B cell (primary cell): ENCODE data around the gene TFEB. TPM values are rescaled to one million over a fixed set of nuclear protein-coding genes. Genes with fewer than 3 reads are reported as not detected.

Experiments used
- ATAC-seq: fragments of 200-7000 bp; cut with Tn5 transposase; one replicate; pipeline ENCODE4 v1.10.0; 2021; ENCODE audit warnings: low read depth, mild to moderate bottlenecking, moderate number of reproducible peaks, moderate library complexity
- CTCF ChIA-PET: fragments of 350-600 bp; sonication (Branson Sonifier 250); formaldehyde crosslinking; loops from one replicate; lab custom pipeline; 2021; ENCODE audit warnings: antibody characterized with exemption, inconsistent platforms; lab: Charles Lee
- POLR2A ChIA-PET: fragments of 350-600 bp; sonication (Branson Sonifier 250); formaldehyde crosslinking; loops from one replicate; lab custom pipeline; 2021; ENCODE audit warnings: antibody characterized with exemption; lab: Charles Lee
- DNase-seq: peaks from one replicate; pipeline ENCODE4 v3.0.0; 2013
- H2AFZ ChIP-seq: 2 replicates; pipeline ENCODE4 v1.6.1; 2012; ENCODE audit warnings: mild to moderate bottlenecking, low read depth, low read length; ENCODE audit not compliant: insufficient read depth, poor library complexity, severe bottlenecking
- H3K27ac ChIP-seq, 2 donors: 1 replicate in 1 of 2; 2 replicates in 1 of 2; pipeline ENCODE4 v1.5.1; 2012 to 2013; ENCODE audit warnings: low read length in 2 of 2, mild to moderate bottlenecking in 2 of 2, moderate library complexity in 1 of 2
- H3K27me3 ChIP-seq, 4 experiments: fragments of 200-600 bp in 1 of 4; sonication (generic) in 1 of 4; replicated peaks in 1 of 4; 1 replicate in 2 of 4; 2 replicates in 2 of 4; pipeline versions ENCODE4 v1.6.1 to v1.7.0; 2013 to 2016; ENCODE audit warnings: low read length in 3 of 4, mild to moderate bottlenecking in 2 of 4, mixed read lengths in 1 of 4, moderate library complexity in 1 of 4; ENCODE audit not compliant: insufficient read depth in 4 of 4, control insufficient read depth in 3 of 4; ENCODE audit errors: control extremely low read depth in 1 of 4
- H3K36me3 ChIP-seq, 2 experiments: replicated peaks in 1 of 2; 1 replicate in 1 of 2; 2 replicates in 1 of 2; pipeline versions ENCODE4 v1.6.1 to v1.7.1; 2013; ENCODE audit warnings: low read length in 1 of 2; ENCODE audit not compliant: insufficient read depth in 2 of 2, control insufficient read depth in 1 of 2; ENCODE audit errors: control extremely low read depth in 1 of 2, extremely low read depth in 1 of 2
- H3K4me1 ChIP-seq, 2 donors: fragments of 200-600 bp in 1 of 2; sonication (generic) in 1 of 2; 1 replicate in 1 of 2; 2 replicates in 1 of 2; pipeline versions ENCODE4 v1.5.1 to v1.6.1; 2013 to 2017; ENCODE audit warnings: low read length in 2 of 2; ENCODE audit not compliant: control insufficient read depth in 2 of 2, insufficient read depth in 2 of 2
- H3K4me2 ChIP-seq: replicated peaks from 2 replicates; pipeline ENCODE3; 2012; ENCODE audit warnings: mild to moderate bottlenecking, low read depth, low read length; ENCODE audit not compliant: poor library complexity, severe bottlenecking
- H3K4me3 ChIP-seq, 5 experiments: fragments of 200-600 bp in 1 of 5; sonication (generic) in 1 of 5; 1 replicate in 3 of 5; 2 replicates in 2 of 5; pipeline versions ENCODE4 v1.5.1 to v1.7.0; 2011 to 2016; ENCODE audit warnings: low read length in 4 of 5, mild to moderate bottlenecking in 4 of 5, low read depth in 2 of 5, control low read depth in 1 of 5, moderate library complexity in 1 of 5; ENCODE audit not compliant: insufficient read depth in 1 of 5; ENCODE audit errors: control extremely low read depth in 1 of 5, extremely low read depth in 1 of 5
- H3K79me2 ChIP-seq: fragments of 200-600 bp; sonication (generic); one replicate; pipeline ENCODE4 v1.6.0; 2016; ENCODE audit warnings: low read length; ENCODE audit not compliant: control insufficient read depth, insufficient read depth
- H3K9ac ChIP-seq: fragments of 200-600 bp; sonication (generic); 2 replicates; pipeline ENCODE4 v1.6.1; 2017; ENCODE audit warnings: mild to moderate bottlenecking, low read length, moderate library complexity
- H3K9me3 ChIP-seq, 3 donors: one replicate each; pipeline versions ENCODE4 v1.6.1 to v1.7.1; 2013; ENCODE audit warnings: low read length in 2 of 3; ENCODE audit not compliant: control insufficient read depth in 2 of 3, insufficient read depth in 1 of 3; ENCODE audit errors: control extremely low read depth in 1 of 3
- H4K20me1 ChIP-seq: 2 replicates; pipeline ENCODE4 v1.6.0; 2012; ENCODE audit warnings: mild to moderate bottlenecking, low read length; ENCODE audit not compliant: insufficient read depth, control insufficient read depth, poor library complexity, severe bottlenecking
- H3K27ac Mint-ChIP-seq: one replicate; pipeline ENCODE4 v1.8.0; 2021; ENCODE audit warnings: mixed read lengths
- H3K27me3 Mint-ChIP-seq: one replicate; pipeline ENCODE4 v1.8.0; 2021; ENCODE audit warnings: mixed read lengths
- H3K4me1 Mint-ChIP-seq: one replicate; pipeline ENCODE4 v1.8.0; 2021; ENCODE audit warnings: mixed read lengths
- H3K4me3 Mint-ChIP-seq: one replicate; pipeline ENCODE4 v1.8.0; 2021; ENCODE audit warnings: mixed read lengths
- H3K9me3 Mint-ChIP-seq: one replicate; pipeline ENCODE4 v1.8.0; 2022; ENCODE audit warnings: mixed read lengths; ENCODE audit not compliant: insufficient read depth
- CTCF ChIP-seq: fragments of 200-600 bp; IDR thresholded peaks from one replicate; pipeline ENCODE4 v1.8.0; 2022; ENCODE audit warnings: antibody characterized with exemption, mild to moderate bottlenecking
- EZH2 ChIP-seq: IDR thresholded peaks from 2 replicates; pipeline ENCODE4 v1.6.1; 2012; ENCODE audit warnings: borderline replicate concordance, low read depth, mild to moderate bottlenecking, moderate library complexity, low read length; ENCODE audit not compliant: insufficient read depth, poor library complexity, severe bottlenecking
- WGBS: methylation state at CpG from one replicate; pipeline ENCODE4 v1.1.5; 2013; ENCODE audit warnings: missing lambda C conversion rate; ENCODE audit not compliant: insufficient coverage; 5-methylcytosine and 5-hydroxymethylcytosine counted together
- intact Hi-C: fragments of 100-400 bp; cut with micrococcal nuclease; formaldehyde crosslinking; loops from one replicate; pipeline ENCODE4 v1.10.0; 2022
- polyA plus RNA-seq: library from polyadenylated mRNA; depleted of rRNA; stranded (reverse); fragments of >200 nt; gene quantifications from 2 replicates; pipeline ENCODE4 v1.2.3, GENCODE V29; 2012
- total RNA-seq, 2 donors: library from RNA; stranded (reverse); fragments of 120-200 nt in 1 of 2; gene quantifications; 1 replicate in 1 of 2; 2 replicates in 1 of 2; pipeline versions ENCODE4 v1.2.3 to v1.2.4, GENCODE V29; 2013 to 2022

The TFEB gene
- total and polyA plus RNA-seq, 2 donors (not counting 1 experiment from before 2014, with no cell fraction given): 113 to 148 TPM

- H3K27me3 Mint-ChIP-seq: peaks cover 27% of the 10 kb centered on the region
- no peaks in the 10 kb centered on the region for H3K9me3 Mint-ChIP-seq
- Histone ChIP-seq H3K36me3 (no peaks in the 10 kb centered on the region), H3K79me2 (no peaks in the 10 kb centered on the region), H4K20me1 (no peaks in the 10 kb centered on the region), H3K27ac (no peak overlapping the region), H3K4me2 (no peak overlapping the region), H3K9me3 (no peaks in the 10 kb centered on the region), H3K27me3 (peaks cover 0 to 12% (median 0%) of the 10 kb centered on the region in 4 experiments), H3K4me1 (no peaks in the 10 kb centered on the region), H3K4me3 (no peak overlapping the region), H3K9ac (no peak overlapping the region), H2AFZ (no peak overlapping the region)
- TF ChIP-seq CTCF (no peak), EZH2 (no peak)
- ChIA-PET POLR2A (no interaction called here), CTCF (no interaction called here)
- peaks cover 3% of the 10 kb centered on the region for H3K4me1 Mint-ChIP-seq
- no peak overlapping the region for H3K4me3 Mint-ChIP-seq
- DNase-seq: no peak
- H3K27ac Mint-ChIP-seq: no peak overlapping the region
- no peak for ATAC-seq
- intact Hi-C loops: no loop called here
- WGBS: 93% methylated on average over 1 of the region's 5 CpGs
Observed at GRCh38 chr6:41664271-41664670, 71.1 kb downstream of the TFEB start.

- DNase-seq: no peak
- Mint-ChIP-seq H3K4me1 (peaks cover 3% of the 10 kb centered on the region), H3K4me3 (no peak overlapping the region), H3K27me3 (peaks cover 34% of the 10 kb centered on the region), H3K27ac (no peak overlapping the region), H3K9me3 (no peaks in the 10 kb centered on the region)
- intact Hi-C loops: no loop called here
- H3K4me3 ChIP-seq: no peak overlapping the region
- TF ChIP-seq EZH2 (no peak), CTCF (no peak)
- ATAC-seq: no peak
- no peak overlapping the region for H3K9ac ChIP-seq
- no peaks in the 10 kb centered on the region for H3K9me3 ChIP-seq
- WGBS: 97% methylated on average over 4 of the region's 5 CpGs
- H3K4me2 ChIP-seq: no peak overlapping the region
- no peaks in the 10 kb centered on the region for H4K20me1 ChIP-seq
- POLR2A ChIA-PET: no interaction called here
- H3K79me2 ChIP-seq: no peaks in the 10 kb centered on the region
- no peak overlapping the region for H2AFZ ChIP-seq
- H3K36me3 ChIP-seq: no peaks in the 10 kb centered on the region
- H3K4me1 ChIP-seq: no peaks in the 10 kb centered on the region
- H3K27me3 ChIP-seq: peaks cover 0 to 12% (median under 1%) of the 10 kb centered on the region in 4 experiments
- H3K27ac ChIP-seq: no peak overlapping the region
- CTCF ChIA-PET: no interaction called here
Observed at GRCh38 chr6:41663568-41663967, 71.8 kb downstream of the TFEB start.
